Activated naive CD4-positive, alpha-beta T cell treated with anti-CD3 and anti-CD28 coated beads, Interleukin-2, amount 50 U/mL, for 16 hours (primary cell): ENCODE measurements around the gene IVNS1ABP.
"Not testable (repeated sequence)": the region's sequence is repeated elsewhere in the genome, so short reads cannot be mapped to it uniquely, and the experiment has no call there.

Source experiments
- DNase-seq: peaks from one replicate; pipeline ENCODE4 v3.0.0-alpha.2; 2020

IVNS1ABP gene

DNA sequence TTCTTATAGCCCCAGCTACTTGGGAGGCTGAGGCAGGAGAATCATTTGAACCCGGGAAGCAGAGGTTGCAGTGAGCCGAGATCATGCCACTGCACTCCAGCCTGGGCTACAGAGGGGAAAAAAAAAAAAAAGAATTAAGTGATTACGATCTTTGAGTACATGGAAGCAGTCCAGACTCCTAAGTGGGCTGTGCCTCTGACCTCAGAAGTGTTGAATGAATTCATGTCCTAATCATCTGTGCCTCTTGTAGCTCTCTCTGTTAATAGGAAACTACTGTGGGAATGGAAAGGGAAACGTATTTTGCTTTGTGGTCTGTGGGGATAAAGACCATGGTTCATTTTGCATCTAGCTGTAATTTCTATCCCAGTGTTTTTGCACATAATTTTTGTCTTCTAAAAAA lies 8.4 kb upstream of the IVNS1ABP start:
- DNase-seq, result no peak

DNA sequence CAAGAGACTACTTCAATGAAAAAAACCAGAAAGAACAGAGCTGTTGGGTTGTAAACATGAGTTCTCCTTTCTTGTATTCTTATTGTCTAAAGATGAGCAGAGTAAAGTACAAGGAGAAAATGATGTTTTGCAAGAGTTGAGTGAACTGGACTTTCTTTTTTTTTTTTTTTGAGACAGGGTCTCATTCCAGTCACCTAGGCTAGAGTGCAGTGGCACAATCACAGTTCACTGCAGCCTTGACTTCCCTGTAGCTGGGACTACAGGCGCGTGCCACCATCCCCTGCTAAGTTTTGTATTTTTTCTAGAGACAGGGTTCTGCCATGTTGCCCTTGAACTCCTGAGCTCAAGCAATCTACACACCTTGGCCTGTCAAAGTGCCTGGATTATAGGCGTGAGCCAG lies 7.1 kb upstream of the IVNS1ABP start:
- DNase-seq, result no peak

- DNase-seq, result no peak
Observed at GRCh38 chr1:185322636-185323035, 5.6 kb upstream of the IVNS1ABP start.

- not testable (repeated sequence) for DNase-seq
Observed at GRCh38 chr1:185321653-185322221, 4.7 kb upstream of the IVNS1ABP start.

- DNase-seq, result not testable (repeated sequence)
Observed at GRCh38 chr1:185321104-185321503, 4.1 kb upstream of the IVNS1ABP start.

GRCh38 chr1:185319139-185319475 lies 2.1 kb upstream of the IVNS1ABP start:
- DNase-seq, result no peak

- no peak for DNase-seq
Observed at GRCh38 chr1:185318431-185319138, 1.5 kb upstream of the IVNS1ABP start.

GRCh38 chr1:185317886-185318310 lies 855 bp upstream of the IVNS1ABP start:
- peak; percentile 73 for DNase-seq

DNA sequence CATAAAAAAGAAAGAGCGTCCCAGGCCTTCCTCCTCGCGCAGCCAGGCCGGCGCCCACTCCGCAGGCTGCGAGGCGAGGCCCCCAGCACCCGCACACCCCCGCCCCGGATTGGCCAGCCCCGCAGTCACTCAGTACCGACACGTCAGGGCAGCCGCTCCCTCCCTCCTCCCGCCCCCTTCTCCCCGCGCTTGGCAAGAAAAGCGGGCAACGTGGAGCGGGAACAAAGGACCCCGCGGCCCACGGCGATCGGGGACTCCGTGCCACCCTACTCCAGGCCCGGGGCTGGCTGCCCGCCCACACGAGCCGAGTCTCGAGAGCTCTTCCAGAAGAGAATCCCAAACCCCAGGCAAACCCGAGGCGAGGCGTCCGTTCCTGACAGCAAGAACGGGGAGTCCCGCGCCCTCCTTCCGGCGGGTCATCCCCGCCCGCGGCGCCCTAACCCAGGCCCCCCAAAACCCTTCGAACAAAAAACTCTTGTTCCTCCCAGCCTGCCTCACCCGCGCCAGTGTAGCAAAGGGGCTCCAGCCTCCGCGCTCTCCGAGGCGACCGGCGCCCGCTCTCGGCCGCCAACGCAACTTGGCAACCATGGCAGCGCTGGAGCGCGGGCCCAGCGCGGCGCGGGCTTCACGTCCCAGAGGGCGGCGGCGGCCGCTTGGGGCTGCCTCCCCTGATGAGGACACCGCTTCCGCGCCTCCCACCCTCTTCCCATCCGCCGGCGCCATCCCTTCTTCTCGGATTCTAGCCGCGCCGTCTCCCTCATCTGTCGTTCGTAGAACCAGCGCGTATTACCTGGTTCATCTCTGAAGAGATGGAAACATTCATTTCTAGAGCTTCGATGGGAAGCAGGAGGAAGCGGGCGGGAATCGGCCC lies 645 bp downstream of the IVNS1ABP start:
- DNase-seq, result peak; percentile 94

DNA sequence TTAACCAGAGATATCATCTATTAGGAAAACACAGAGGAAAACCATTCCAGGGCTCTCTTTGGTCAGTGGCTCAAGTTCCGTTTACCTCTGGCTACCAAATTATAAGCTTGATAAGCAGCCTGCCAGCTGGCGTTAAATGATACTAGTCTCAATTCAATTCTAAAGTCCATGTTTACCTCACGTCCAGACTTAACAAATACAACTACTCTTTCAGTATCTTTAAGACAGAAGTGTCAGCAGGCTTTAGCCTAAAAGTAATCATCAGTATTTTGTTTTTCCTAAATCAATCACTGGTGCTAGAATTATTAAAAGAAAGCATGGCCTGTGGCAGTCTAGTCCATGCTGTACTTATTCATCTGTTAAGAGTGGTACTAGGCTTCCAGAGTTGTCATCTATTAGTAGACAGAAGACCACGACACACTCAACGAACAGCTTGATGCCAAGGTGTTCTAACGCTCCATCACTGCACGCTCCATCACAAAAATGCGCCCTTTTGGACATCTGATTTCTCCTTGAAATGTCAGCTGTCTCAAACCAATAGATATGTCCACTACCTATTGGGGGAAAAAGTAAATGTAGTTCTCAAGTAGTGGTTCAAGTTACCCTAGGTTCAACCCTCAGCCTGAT lies 1.5 kb downstream of the IVNS1ABP start:
- no peak for DNase-seq

GRCh38 chr1:185314411-185314810 lies 2.6 kb downstream of the IVNS1ABP start:
- DNase-seq, result no peak

DNA sequence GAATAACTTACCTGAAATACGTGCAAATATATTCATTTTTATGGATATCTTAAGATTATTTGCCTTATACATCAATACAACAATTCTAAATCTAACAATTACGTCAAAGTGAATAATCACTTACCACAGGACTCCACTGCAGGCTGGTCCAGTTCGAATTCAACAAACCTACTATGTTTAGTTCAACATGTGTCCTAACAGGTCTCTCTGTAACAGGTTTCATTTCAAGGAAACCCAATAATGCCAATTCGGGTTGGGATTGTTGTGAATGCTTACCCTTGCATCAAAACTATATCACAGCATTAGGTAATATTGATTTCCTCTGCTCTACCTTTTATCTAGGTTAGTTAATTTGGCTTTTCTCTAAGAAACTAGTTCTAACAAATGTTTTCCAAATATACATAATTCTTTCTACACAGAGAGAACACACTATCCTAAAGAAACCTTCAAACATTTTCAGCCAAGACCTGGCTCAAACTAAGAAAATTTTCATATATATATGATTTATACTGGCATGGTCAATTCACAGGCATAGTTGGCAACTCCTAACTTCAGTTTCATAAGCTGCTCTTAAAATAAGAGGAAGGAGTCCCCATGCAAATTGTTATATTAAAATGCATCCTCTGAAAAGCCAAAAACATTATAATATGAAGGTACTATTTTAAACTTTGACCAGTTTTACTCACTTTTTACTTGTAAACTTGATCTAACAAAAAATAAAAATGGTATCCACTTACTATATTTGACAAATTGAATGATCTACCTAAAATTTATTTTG lies 4.5 kb downstream of the IVNS1ABP start:
- DNase-seq, result no peak

GRCh38 chr1:185311589-185312225 lies 5.3 kb downstream of the IVNS1ABP start:
- DNase-seq, result no peak

DNA sequence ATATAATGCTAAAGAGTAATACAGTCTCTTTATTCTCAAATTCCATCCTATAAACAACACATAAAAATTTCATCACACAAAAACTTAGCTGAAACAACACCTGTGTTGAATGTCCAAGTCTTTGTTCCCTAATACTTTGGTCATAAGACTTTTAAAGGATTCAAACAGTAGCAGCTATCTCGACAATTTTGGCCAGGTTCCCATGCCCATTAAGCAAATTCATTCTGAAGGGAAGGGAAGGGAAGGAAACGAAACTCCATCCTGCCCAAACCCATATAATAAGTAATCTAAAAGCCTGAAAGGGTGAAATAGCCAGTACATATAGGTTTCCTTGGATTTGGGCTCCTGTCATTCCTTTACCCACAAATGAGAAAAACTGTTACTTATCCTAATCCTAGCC lies 7.5 kb downstream of the IVNS1ABP start:
- DNase-seq, result no peak

GRCh38 chr1:185308126-185308525 lies 8.9 kb downstream of the IVNS1ABP start:
- no peak for DNase-seq

DNA sequence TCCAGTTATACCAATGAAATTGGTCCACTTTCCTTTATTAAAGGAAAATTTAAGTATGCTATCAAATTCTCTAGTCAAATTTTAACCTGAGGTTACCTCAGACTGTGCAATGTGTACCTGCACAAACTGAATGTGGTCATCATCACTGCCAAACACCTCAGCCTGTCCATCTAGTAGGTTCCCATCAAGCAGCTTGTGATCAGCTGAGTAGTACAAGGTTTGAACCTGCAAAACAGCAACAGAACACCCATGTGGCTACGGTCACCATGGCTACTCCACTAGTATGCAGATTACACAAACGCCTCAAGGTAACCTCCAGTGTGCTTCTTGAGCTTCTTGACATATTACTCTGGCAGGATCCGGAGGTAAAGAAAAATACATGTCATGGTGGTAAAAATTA lies 11.6 kb downstream of the IVNS1ABP start:
- no peak for DNase-seq

DNA sequence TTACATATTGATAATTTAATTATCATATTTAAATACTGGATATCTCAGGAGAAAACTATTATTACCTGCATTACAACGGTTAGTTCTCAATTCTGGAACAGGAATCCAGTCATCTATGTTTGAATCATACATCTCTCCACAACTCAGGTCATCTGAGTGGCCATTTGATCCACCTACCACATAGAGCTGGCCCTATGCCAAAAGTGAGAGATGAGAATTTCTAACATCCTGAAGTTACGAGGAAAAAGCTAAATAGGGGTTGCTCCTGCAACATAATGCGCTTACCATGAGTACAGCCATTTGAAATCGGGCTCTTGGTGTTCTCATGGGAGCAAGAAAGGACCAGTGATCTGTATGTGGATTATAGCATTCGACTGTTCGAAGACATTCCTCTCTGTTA lies 16.9 kb downstream of the IVNS1ABP start:
- no peak for DNase-seq

- DNase-seq, result no peak
Observed at GRCh38 chr1:185297982-185298381, 19.1 kb downstream of the IVNS1ABP start.

DNA sequence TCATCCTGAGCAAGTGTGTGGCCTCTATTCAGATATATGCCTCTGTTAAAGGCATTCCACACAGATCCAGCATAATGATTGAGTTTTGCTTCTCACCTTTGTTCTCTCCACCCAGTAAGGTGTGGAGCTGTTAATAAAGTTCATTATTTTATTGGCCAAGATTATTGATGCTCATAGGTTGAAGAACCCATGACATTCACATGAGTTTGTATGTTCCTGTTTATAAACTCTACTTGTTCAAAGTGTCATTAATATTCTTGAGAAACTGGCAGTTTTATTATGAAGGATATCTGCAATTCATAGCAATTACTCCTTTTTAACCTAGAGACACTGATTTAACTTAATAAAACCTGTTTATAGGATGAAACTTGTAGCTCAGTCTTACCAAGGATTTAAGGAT lies 22.0 kb downstream of the IVNS1ABP start:
- no peak for DNase-seq

- DNase-seq, result no peak
Observed at GRCh38 chr1:185293967-185294542, 23.0 kb downstream of the IVNS1ABP start.

DNA sequence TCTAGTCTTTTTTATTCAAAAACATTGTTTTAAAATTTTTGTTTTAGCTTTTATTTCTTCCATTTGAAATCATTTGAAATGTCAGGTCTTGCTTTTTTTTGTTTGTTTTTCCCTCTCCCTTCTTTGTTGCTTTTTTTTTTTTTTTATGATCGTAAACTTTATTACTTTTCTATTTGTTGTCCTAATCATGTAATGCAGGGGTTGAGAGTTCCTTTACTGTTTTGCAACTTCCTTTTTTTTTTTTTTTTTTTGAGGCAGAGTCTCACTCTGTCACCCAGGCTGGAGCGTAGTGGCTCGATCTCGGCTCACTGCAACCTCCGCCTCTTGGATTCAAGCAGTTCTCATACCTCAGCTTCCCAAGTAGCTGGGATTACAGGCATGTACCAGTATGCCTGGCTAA lies 24.8 kb downstream of the IVNS1ABP start:
- no peak for DNase-seq

- DNase-seq, result no peak
Observed at GRCh38 chr1:185291652-185292051, 25.4 kb downstream of the IVNS1ABP start.
